K562 (cell line): Measurements from ENCODE around the gene BORCS8. TPM values are rescaled to one million over a fixed set of nuclear protein-coding genes. Genes with fewer than 3 reads are reported as not detected.

Source experiments
- ADNP ChIP-seq: fragments of 200-800 bp; sonication (Bioruptor generic); IDR thresholded peaks from 2 replicates; pipeline ENCODE4 v1.6.1; 2016; ENCODE audit warnings: missing genetic modification characterization, missing compliant biosample characterization
- BRD9 ChIP-seq: fragments of 450-650 bp; IDR thresholded peaks from 2 replicates; pipeline ENCODE4 v1.6.1; 2018; ENCODE audit warnings: low read depth; ENCODE audit not compliant: partially characterized antibody
- CEBPB ChIP-seq: fragments of 450-650 bp; IDR thresholded peaks from 2 replicates; pipeline ENCODE4 v1.6.1; 2016; ENCODE audit warnings: missing genetic modification characterization, missing compliant biosample characterization
- CHD4 ChIP-seq: fragments of 200-600 bp; sonication (generic); IDR thresholded peaks from 3 replicates; pipeline ENCODE4 v1.6.1; 2012; ENCODE audit warnings: low read depth, mild to moderate bottlenecking, mixed read lengths, low read length, inconsistent platforms; ENCODE audit not compliant: insufficient read depth, insufficient replicate concordance, poor library complexity, severe bottlenecking
- DMBX1 ChIP-seq: fragments of 250-450 bp; sonication (Bioruptor Pico); IDR thresholded peaks from 2 replicates; pipeline ENCODE4 v1.8.0; 2022; ENCODE audit warnings: inconsistent platforms, mild to moderate bottlenecking, moderate library complexity, borderline replicate concordance
- DPF2 ChIP-seq: fragments of 450-650 bp; IDR thresholded peaks from 2 replicates; pipeline ENCODE4 v1.6.1; 2016
- EP300 ChIP-seq: IDR thresholded peaks from 2 replicates; pipeline ENCODE4 v1.6.1; 2012; ENCODE audit warnings: low read length, improper control_type of control experiment
- EP400 ChIP-seq: fragments of 450-650 bp; IDR thresholded peaks from 2 replicates; pipeline ENCODE4 v1.6.1; 2017; ENCODE audit warnings: antibody characterized with exemption, mild to moderate bottlenecking, moderate library complexity
- GATAD2A ChIP-seq: fragments of 450-650 bp; IDR thresholded peaks from 2 replicates; pipeline ENCODE4 v1.6.1; 2017
- HDAC2 ChIP-seq: fragments of 450-650 bp; IDR thresholded peaks from 2 replicates; pipeline ENCODE4 v1.6.1; 2016; ENCODE audit warnings: mild to moderate bottlenecking
- HMG20B ChIP-seq: fragments of 250-450 bp; sonication (Bioruptor Pico); IDR thresholded peaks from 2 replicates; pipeline ENCODE4 v1.5.0; 2021; ENCODE audit warnings: mild to moderate bottlenecking
- JUND ChIP-seq, 2 experiments: IDR thresholded peaks; 2 replicates in 1 of 2; 3 replicates in 1 of 2; pipeline ENCODE4 v1.6.1; 2011; ENCODE audit warnings: borderline replicate concordance in 2 of 2, low read depth in 2 of 2, low read length in 2 of 2, improper control_type of control experiment in 1 of 2, missing biosample characterization in 1 of 2, missing genetic modification characterization in 1 of 2, missing genetic modification reagents in 1 of 2
- L3MBTL2 ChIP-seq: fragments of 450-650 bp; IDR thresholded peaks from 2 replicates; pipeline ENCODE4 v1.6.1; 2016; ENCODE audit warnings: mild to moderate bottlenecking, moderate library complexity
- LEF1 ChIP-seq: fragments of 450-650 bp; IDR thresholded peaks from 2 replicates; pipeline ENCODE4 v1.6.1; 2016; ENCODE audit warnings: mild to moderate bottlenecking
- RNF2 ChIP-seq: sonication (generic); IDR thresholded peaks from 2 replicates; pipeline ENCODE4 v1.6.1; 2016
- SMAD1 ChIP-seq: fragments of 150-350 bp; IDR thresholded peaks from 2 replicates; pipeline ENCODE4 v1.6.1; 2014; ENCODE audit warnings: low read length, low read depth; ENCODE audit not compliant: partially characterized antibody
- TOE1 ChIP-seq, 2 experiments: fragments of 450-650 bp in 1 of 2; sonication (generic) in 1 of 2; formaldehyde crosslinking in 1 of 2; IDR thresholded peaks; 2 replicates each; pipeline versions ENCODE4 v1.7.1 to v1.8.0; 2016 to 2022; ENCODE audit warnings: borderline replicate concordance in 2 of 2, mild to moderate bottlenecking in 2 of 2, antibody characterized with exemption in 1 of 2, inconsistent platforms in 1 of 2, low read depth in 1 of 2, missing genetic modification reagents in 1 of 2, moderate library complexity in 1 of 2
- XRCC3 ChIP-seq: fragments of 450-650 bp; IDR thresholded peaks from 2 replicates; pipeline ENCODE4 v1.6.1; 2017; ENCODE audit warnings: mild to moderate bottlenecking, moderate library complexity
- ZNF384 ChIP-seq: IDR thresholded peaks from 2 replicates; pipeline ENCODE4 v1.6.1; 2012; ENCODE audit warnings: low read depth, low read length, improper control_type of control experiment
- ZNF639 ChIP-seq, 2 experiments: fragments of 200-800 bp in 1 of 2; sonication (Bioruptor generic) in 1 of 2; sonication (generic) in 1 of 2; formaldehyde crosslinking in 1 of 2; IDR thresholded peaks in 1 of 2; conservative IDR thresholded peaks in 1 of 2; 2 replicates each; pipeline versions ENCODE4 v1.5.0 to v1.6.1; 2016 to 2020; ENCODE audit warnings: missing compliant biosample characterization in 1 of 2, missing genetic modification characterization in 1 of 2, missing genetic modification reagents in 1 of 2
- ZNF696 ChIP-seq: fragments of 250-450 bp; sonication (Bioruptor Pico); conservative IDR thresholded peaks from 2 replicates; pipeline ENCODE4 v1.4.0; 2020; ENCODE audit warnings: mild to moderate bottlenecking, moderate library complexity
- polyA plus RNA-seq, 8 experiments: library from polyadenylated mRNA; depleted of rRNA in 4 of 8; stranded (reverse) in 5 of 8; unstranded in 3 of 8; fragments of >200 nt; fragmentation: Nextera tagmentation in 2 of 8; fragmentation: Illumina TruSeq in 1 of 8; extraction: Ambion mirVana in 2 of 8; extraction: Trizol in 1 of 8; gene quantifications; 2 replicates each; pipeline versions ENCODE4 v1.2.1 to v1.2.3, GENCODE V29; 2011 to 2014; ENCODE audit warnings: inconsistent platforms in 1 of 8, missing spikeins in 1 of 8
- total RNA-seq, 7 experiments: library from RNA; depleted of rRNA in 6 of 7; stranded (reverse); fragments of >200 nt in 6 of 7; fragmentation: Illumina TruSeq in 2 of 7; extraction: Trizol in 2 of 7; gene quantifications; 2 replicates each; pipeline versions ENCODE4 v1.2.1 to v1.2.3, GENCODE V29; 2011 to 2021; ENCODE audit warnings: low replicate concordance in 1 of 7
- TF ChIP-seq, protein P1 (sequence below): fragments of 450-650 bp; formaldehyde crosslinking; IDR thresholded peaks from 2 replicates; pipeline ENCODE4 v1.4.0; 2022; ENCODE audit warnings: mild to moderate bottlenecking, moderate library complexity
- TF ChIP-seq, protein P2 (sequence below): sonication (generic); formaldehyde crosslinking; IDR thresholded peaks from 2 replicates; pipeline ENCODE4 v1.8.0; 2022; ENCODE audit warnings: missing genetic modification reagents, mild to moderate bottlenecking, borderline replicate concordance
- TF ChIP-seq, protein P3 (sequence below): sonication (generic); formaldehyde crosslinking; IDR thresholded peaks from 2 replicates; pipeline ENCODE4 v1.8.0; 2022; ENCODE audit warnings: missing genetic modification reagents, mild to moderate bottlenecking, moderate library complexity, borderline replicate concordance

Gene BORCS8
- total and polyA plus RNA-seq, 9 of the 15 experiments (the other 6 are each of a cell fraction or from before 2014, with no cell fraction given), result 4.6 to 33.6 (median 16.3) TPM

GRCh38 chr19:19171821-19172532 is 20.0 kb downstream of the BORCS8 start (continued):
- TF ChIP-seq TOE1 (IDR thresholded peaks at IDR 0.05; ENCODE audit: borderline replicate concordance), result peak; percentile 17; the same call in 1 of the 2 replicates
- no peak for TF ChIP-seq TOE1 (CRISPR knock-in tag; IDR thresholded peaks at IDR 0.05; ENCODE audit: borderline replicate concordance, low read depth)
- TF ChIP-seq, protein P1, sequence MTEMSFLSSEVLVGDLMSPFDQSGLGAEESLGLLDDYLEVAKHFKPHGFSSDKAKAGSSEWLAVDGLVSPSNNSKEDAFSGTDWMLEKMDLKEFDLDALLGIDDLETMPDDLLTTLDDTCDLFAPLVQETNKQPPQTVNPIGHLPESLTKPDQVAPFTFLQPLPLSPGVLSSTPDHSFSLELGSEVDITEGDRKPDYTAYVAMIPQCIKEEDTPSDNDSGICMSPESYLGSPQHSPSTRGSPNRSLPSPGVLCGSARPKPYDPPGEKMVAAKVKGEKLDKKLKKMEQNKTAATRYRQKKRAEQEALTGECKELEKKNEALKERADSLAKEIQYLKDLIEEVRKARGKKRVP (CRISPR knock-in tag), result peak; percentile 67; the same call in 1 of the 2 replicates
- peak; percentile 34; the same call in 1 of the 2 replicates for TF ChIP-seq DPF2
- peak; percentile 72; the same call in 1 of the 2 replicates for TF ChIP-seq LEF1
- peak; percentile 77 for TF ChIP-seq JUND (IDR thresholded peaks at IDR 0.05; ENCODE audit: borderline replicate concordance, low read depth, low read length)
- TF ChIP-seq JUND (tag; IDR thresholded peaks at IDR 0.05; ENCODE audit: borderline replicate concordance, low read depth, low read length), result no peak; the same call in 2 of the 3 replicates
- no peak for TF ChIP-seq HMG20B (CRISPR knock-in tag)
- TF ChIP-seq L3MBTL2, result peak; percentile 15; the same call in 1 of the 2 replicates
- peak; percentile 85 for TF ChIP-seq CEBPB (tag)
- TF ChIP-seq ZNF696, result no peak
- TF ChIP-seq BRD9, result peak; percentile 66
- TF ChIP-seq HDAC2, result peak; percentile 96
- peak; percentile 64; the same call in 1 of the 2 replicates for TF ChIP-seq EP400
- TF ChIP-seq, protein P2, sequence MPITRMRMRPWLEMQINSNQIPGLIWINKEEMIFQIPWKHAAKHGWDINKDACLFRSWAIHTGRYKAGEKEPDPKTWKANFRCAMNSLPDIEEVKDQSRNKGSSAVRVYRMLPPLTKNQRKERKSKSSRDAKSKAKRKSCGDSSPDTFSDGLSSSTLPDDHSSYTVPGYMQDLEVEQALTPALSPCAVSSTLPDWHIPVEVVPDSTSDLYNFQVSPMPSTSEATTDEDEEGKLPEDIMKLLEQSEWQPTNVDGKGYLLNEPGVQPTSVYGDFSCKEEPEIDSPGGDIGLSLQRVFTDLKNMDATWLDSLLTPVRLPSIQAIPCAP (CRISPR knock-in tag), result no peak
- peak; percentile 44 for TF ChIP-seq SMAD1
- peak; percentile 61; the same call in 1 of the 2 replicates for TF ChIP-seq DMBX1 (CRISPR knock-in tag)
- no peak for TF ChIP-seq XRCC3
- TF ChIP-seq GATAD2A, result 0 out of 2 replicates have a peak, but pooled peaks have one; percentile 9
- TF ChIP-seq, protein P3, sequence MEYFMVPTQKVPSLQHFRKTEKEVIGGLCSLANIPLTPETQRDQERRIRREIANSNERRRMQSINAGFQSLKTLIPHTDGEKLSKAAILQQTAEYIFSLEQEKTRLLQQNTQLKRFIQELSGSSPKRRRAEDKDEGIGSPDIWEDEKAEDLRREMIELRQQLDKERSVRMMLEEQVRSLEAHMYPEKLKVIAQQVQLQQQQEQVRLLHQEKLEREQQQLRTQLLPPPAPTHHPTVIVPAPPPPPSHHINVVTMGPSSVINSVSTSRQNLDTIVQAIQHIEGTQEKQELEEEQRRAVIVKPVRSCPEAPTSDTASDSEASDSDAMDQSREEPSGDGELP (CRISPR knock-in tag), result peak; percentile 90
- TF ChIP-seq ZNF639 (CRISPR knock-in tag; conservative IDR thresholded peaks at IDR 0.05 in 1 of 2, IDR thresholded peaks at IDR 0.05 in 1 of 2), result no peak
- TF ChIP-seq EP300, result peak; percentile 55; the same call in 1 of the 2 replicates
- TF ChIP-seq ZNF384, result no peak
- 0 out of 2 replicates have a peak, but pooled peaks have one; percentile 37 for TF ChIP-seq RNF2
- peak; percentile 93 for TF ChIP-seq ADNP (tag)
- peak; percentile 87 for TF ChIP-seq CHD4
